NB4 (cell line): ENCODE results near the gene MYEOV.

Experiments
- CTCF ChIP-seq: IDR thresholded peaks from one replicate; pipeline ENCODE4 v1.5.1; 2012; ENCODE audit warnings: low read depth, low read length
- MYC ChIP-seq: IDR thresholded peaks from 2 replicates; pipeline ENCODE4 v1.6.1; 2011; ENCODE audit warnings: low read depth, low read length
- POLR2A ChIP-seq: IDR thresholded peaks from 2 replicates; pipeline ENCODE4 v1.6.1; 2011; ENCODE audit warnings: mild to moderate bottlenecking; ENCODE audit not compliant: insufficient read length; ENCODE audit errors: extremely low read depth

DNA sequence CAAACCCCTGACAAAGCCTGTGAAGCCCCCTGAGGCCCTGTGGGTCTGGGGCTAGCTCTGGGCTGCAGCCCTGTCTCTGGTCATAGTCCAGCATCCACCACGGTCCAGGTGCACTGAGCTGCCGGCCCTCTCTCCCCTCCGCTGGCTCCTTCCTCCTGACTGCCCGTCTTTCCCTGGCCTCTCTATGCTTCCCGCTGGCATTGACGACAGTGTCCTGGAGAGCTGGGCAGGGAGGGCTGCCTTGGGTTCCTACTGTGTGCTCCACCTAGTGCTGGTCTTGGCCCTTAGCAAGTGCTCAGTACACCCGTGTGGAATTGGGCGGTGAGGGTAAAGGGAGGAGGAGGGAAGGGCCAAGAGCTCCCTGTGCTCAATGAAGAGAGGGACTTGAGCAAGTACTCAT, 868 bp upstream of the MYEOV start:
- no peak for TF ChIP-seq CTCF
- no peak for TF ChIP-seq MYC
- TF ChIP-seq POLR2A = no peak
